ENCODE measurements around the gene PLCB2.

The PLCB2 gene

GRCh38 chr15:40310001-40310959 lies 2.5 kb upstream of the PLCB2 start:
- peak; percentile 52 to 57 for DNase-seq (ENCODE audit: low read depth in 2 of 2)
- peak; percentile 77 for TF ChIP-seq CTCF (IDR thresholded peaks at IDR 0.05; ENCODE audit: low read depth, low read length)
- H3K4me3 ChIP-seq (replicated peaks in 1 of 2; ENCODE audit: low read depth in 2 of 2, low read length in 2 of 2) = no peak overlapping the region

- TF ChIP-seq CTCF (IDR thresholded peaks at IDR 0.05; ENCODE audit: low read depth, low read length) = no peak
- H3K4me3 ChIP-seq (replicated peaks in 1 of 2; ENCODE audit: low read depth in 2 of 2, low read length in 2 of 2) = no peak overlapping the region
- no peak for DNase-seq (ENCODE audit: low read depth in 2 of 2)
These were observed 1.7 kb upstream of the PLCB2 start for GRCh38 chr15:40309344-40309862.

GRCh38 chr15:40306908-40307307 lies 827 bp downstream of the PLCB2 start:
- no peak for TF ChIP-seq CTCF (IDR thresholded peaks at IDR 0.05; ENCODE audit: low read depth, low read length)
- no peak for DNase-seq (ENCODE audit: low read depth in 2 of 2)
- no peak overlapping the region for H3K4me3 ChIP-seq (replicated peaks in 1 of 2; ENCODE audit: low read depth in 2 of 2, low read length in 2 of 2)

GRCh38 chr15:40306371-40306770 lies 1.4 kb downstream of the PLCB2 start:
- TF ChIP-seq CTCF (IDR thresholded peaks at IDR 0.05; ENCODE audit: low read depth, low read length) = no peak
- H3K4me3 ChIP-seq (replicated peaks in 1 of 2; ENCODE audit: low read depth in 2 of 2, low read length in 2 of 2) = no peak overlapping the region
- no peak for DNase-seq (ENCODE audit: low read depth in 2 of 2)

- H3K4me3 ChIP-seq (replicated peaks in 1 of 2; ENCODE audit: low read depth in 2 of 2, low read length in 2 of 2) = no peak overlapping the region
- DNase-seq (ENCODE audit: low read depth in 2 of 2) = no peak
- no peak for TF ChIP-seq CTCF (IDR thresholded peaks at IDR 0.05; ENCODE audit: low read depth, low read length)
These were observed 2.5 kb downstream of the PLCB2 start for GRCh38 chr15:40305281-40305680.

- DNase-seq (ENCODE audit: low read depth in 2 of 2) = no peak
- H3K4me3 ChIP-seq (replicated peaks in 1 of 2; ENCODE audit: low read depth in 2 of 2, low read length in 2 of 2) = no peak overlapping the region
- no peak for TF ChIP-seq CTCF (IDR thresholded peaks at IDR 0.05; ENCODE audit: low read depth, low read length)
These were observed 4.2 kb downstream of the PLCB2 start for GRCh38 chr15:40303576-40303975.

Measured in cardiac fibroblast (primary cell).